GM19324 (cell line): ENCODE data around the gene SNX25.
A peak's percentile ranks its signal among the peaks of the same experiment; 100 is the strongest.
"Not testable (repeated sequence)": the region's sequence is repeated elsewhere in the genome, so short reads cannot be mapped to it uniquely, and the experiment has no call there.

ENCODE experiments used
- ATAC-seq: cut with Tn5 transposase; IDR thresholded peaks from one replicate; pipeline ENCODE4 v1.9.1; 2021; ENCODE audit warnings: mild to moderate bottlenecking, moderate library complexity; ENCODE audit not compliant: unreplicated experiment, low FRiP score

The SNX25 gene

DNA sequence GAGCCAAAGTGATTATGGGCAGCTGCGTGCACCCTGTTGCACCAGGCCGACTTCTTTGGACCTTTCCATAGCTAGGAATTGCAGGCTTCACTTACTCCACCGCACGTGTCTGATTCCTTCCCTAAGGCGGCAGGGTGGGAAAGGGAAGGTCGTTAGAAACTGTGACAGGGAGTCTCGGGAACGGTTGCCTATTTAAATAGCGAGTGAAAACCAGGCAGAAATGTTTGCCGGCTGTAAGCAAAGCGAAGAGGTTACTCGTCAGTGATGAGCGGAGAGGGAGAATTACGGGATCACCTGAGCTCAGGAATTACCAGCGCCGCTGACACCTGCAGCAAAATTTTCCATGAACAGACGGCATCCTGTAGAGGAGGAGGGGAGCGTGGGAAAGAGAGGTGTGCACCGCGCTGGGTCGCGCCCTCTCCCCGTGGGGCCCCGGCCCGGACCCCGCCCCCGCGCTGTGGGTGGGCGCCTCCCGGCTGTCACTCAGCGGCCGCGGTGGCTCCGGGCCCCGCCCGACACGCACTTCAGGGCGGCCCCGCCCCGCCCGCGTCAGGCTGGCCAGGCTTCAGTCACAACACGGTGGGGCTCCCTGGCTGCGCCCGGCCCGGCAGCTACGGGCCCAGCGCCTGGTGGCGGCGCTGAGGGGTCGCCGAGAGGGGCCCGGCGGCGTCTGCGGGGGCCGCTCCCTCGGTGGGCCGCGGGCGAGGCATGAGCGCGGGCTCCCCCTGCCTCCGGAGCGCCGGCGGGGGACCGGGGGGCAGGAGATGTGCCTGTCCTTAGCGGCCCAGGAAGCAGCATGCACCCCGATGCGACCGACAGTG, at the start of gene SNX25:
Gene SNX25 (plus strand): TSS at position 568 of the 821 bp plus-strand sequence. CDS start 229 bp downstream, at position 797.
- ATAC-seq, result peak; percentile 79

- ATAC-seq, result no peak
Observed at GRCh38 chr4:185165605-185166063, 43.8 kb upstream of the SNX25 start.

DNA sequence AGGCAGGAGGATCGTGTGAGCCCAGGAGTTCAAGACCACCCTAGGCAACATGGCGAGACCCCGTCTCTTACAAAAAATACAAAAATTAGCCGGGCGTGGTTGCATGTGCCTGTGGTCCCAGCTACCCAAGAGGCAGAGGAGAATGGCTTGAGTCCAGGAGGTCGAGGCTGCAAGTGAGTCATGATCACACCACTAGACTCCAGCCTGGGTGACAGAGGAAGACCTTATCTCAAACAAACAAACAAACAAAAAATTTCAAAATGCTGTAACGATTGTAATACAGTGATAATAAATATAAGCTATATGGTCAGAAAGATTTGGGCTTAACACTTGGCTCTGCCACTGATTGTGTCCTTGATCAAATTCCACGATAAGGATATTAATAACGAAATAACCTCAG, 42.2 kb upstream of the SNX25 start:
- ATAC-seq, result no peak

GRCh38 chr4:185171373-185172071, 37.9 kb upstream of the SNX25 start:
- peak; percentile 71 for ATAC-seq

- no peak for ATAC-seq
Observed at GRCh38 chr4:185179488-185179887, 29.9 kb upstream of the SNX25 start.

DNA sequence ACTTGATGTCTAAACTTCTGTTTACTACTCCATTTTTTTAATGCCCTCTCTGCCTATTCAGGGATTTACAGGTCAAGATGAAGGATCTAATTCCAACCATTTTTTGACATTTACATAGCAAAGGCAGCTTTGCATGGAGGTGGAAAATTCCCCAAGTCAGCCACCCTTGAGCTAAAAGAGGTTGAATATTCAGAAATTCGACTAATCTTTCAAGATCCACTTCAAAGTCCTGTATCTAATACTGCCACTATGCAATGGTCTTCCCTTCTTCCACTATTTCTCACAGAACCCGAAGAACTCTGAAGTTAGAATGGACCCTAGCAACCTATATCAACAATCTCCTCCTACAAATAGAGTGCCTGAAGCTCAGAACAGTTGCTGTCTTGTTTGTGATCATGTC, 27.2 kb upstream of the SNX25 start:
- no peak for ATAC-seq

DNA sequence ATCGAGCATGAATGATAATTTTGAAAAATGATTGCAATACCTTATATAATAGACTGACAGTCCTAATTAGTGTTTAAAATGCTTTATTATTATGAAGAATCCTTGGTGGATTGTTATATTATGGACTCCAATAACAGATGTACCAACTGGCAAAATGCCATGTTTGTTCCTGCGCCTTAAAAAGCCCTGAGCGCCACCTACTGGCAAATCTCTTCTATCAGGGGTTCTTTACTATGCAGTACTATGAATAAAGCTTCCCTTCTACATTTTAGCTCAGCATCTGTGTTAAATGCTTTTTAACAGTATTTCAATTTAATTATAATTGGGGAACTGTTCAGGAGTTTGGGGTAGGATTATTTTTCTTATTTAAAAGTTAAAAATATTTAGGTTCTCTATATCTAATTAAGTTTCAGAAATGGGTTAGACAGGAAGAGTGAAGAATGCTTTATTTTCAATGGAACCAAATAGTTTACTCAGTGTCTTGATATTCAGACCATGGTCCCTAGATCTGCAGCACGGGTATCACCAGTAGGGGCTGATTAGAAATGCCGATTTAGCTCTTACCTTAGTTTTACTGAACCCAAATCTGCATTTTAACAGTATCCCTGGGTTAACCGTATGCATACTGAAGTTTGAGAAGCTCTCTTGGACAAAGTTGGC, 25.6 kb upstream of the SNX25 start:
- ATAC-seq, result no peak

GRCh38 chr4:185186769-185187168, 22.6 kb upstream of the SNX25 start:
- ATAC-seq, result no peak

DNA sequence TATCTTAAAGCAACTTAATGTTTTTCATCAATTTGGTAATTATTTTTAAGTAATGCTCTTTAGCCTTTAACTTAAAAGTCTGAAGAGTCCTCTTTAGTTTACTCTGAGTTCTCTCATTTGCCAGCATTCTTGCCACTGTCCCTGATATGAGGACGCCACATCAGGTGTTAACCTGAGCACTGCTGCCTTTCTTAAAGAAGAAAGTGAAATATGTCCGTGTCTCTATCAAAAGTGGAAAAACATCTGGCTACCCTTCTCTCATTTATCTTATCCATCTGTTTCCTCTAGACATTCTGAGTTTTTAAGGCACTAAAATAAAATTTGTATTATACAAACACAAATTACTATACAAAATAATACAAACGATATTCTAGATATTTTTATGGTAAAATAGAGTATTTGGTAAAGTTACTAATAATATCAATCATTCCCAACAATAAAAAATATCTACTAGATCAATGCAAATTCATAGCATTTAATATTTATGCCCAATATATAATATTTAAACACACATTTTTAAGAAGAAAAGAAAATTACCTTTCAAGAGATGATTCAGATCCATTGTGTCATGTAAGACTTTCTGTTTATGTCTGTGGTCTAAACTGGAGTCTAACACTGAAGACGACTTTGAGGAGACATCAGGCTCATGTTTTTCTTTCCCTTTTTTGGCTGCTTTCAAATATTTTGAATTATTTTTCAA, 19.6 kb upstream of the SNX25 start:
- no peak for ATAC-seq

DNA sequence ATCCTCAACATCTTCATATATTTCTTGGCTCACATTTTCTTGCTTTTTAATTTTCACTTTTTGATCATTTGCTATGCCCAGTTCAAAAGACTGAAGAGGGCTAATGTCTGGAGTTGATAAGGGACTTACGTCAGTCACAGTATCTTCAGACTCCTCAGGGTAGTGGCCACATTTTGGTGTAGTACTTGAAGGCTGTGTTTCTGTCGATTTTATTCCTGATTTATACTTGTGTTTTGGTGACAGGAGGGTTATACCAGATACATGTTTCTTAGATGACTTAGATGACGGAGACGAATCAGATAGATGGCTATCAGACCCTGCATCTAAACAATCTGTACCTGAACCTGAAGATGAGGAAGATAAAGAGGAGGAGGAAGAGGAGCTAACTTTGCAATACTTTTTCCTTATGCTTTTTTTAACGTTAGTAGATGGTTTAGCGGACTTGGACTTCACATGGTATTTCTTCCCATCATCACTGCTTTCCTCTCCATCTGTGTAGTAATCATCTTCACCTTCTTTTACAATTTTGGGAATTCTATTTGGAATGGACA, 19.0 kb upstream of the SNX25 start:
- no peak for ATAC-seq

DNA sequence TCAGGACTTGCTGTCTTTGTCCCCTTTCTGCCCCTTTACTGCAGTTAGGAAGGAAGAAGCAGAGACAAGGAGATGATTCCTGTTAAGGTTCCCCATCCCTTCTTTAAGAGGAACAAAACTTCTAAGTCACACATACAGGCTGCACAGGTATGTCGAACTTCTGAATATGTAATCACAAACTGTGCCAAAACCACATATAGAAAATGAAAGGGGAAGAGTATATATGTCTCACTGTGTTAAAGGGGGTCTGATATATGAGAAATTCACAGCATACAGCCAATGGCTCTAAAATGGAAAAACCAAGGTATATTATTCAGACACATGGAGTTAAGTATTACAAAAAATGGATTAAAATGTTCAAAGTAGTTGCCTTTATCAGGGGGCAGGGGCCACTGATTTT, 17.3 kb upstream of the SNX25 start:
- peak; percentile 58 for ATAC-seq

- no peak for ATAC-seq
Observed at GRCh38 chr4:185194924-185195888, 14.2 kb upstream of the SNX25 start.

GRCh38 chr4:185196437-185196836, 13.0 kb upstream of the SNX25 start:
- ATAC-seq, result no peak

GRCh38 chr4:185198189-185198588, 11.2 kb upstream of the SNX25 start:
- ATAC-seq, result not testable (repeated sequence)

DNA sequence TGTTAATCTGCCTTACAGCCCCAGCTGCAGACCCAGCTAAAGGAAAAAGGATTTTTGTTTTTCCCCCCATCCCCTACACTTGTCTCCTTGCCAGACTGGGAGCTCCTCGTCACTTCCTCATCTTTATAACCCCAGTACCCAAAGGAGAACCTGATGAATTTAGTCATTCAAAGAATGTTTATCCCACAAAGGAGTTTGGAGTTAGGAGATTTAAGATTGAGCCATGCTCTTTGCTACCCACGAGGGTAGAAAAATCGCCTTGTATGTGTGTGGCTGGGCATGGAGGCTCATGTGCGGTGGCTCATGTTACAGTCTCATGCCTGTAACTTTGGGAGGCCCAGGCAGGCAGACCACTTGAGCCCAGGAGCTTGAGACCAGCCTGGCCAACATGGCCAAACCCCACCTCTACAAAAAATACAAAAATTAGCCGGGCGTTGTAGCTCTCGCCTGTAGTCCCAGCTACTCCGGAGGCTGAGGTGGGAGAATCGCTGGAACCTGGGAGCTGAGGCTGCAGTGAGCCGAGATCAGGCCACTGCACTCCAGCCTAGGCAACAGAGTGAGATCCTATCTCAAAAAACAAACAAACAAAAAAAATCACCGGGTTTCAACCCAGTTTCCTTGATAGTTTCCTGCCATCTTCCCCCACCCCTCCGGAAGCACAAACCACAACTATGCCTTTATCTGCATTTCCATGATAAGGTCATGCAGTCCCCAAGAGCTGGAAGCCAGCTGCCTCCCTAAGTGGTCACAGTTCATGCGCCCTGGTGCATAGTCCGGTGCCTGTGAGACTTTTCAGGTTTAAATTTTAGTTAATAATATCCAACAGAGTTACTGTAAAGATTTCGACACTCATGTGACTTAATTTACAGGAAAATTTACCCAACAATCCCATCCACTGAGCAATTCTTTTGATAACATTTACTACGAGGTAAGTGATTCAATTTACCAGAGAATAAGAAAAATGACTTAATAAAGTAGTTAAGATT, 7.1 kb upstream of the SNX25 start:
- ATAC-seq, result no peak

DNA sequence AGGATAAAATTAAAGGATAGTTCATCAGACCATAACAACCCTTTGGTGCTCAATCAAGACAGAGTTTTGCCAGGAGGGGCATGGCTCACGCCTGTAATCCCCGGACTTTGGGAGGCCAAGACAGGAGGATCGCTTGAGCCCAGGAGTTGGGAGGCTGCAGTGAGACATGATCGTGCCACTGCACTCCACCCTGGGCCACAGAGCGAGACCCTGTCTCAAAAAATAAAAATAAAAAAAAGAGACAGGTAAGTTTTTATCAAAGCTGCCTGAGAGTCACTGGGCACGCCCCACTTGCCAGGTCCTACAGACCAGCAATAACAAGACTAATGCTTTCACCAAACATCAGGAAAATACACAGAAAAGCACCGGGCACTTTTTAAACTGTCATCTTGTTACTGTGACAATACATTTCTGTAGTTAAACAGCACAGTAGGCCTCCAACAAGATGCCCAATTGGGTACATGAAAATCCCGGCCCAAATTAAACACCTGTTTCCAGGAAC, 6.4 kb upstream of the SNX25 start:
- no peak for ATAC-seq

GRCh38 chr4:185203486-185204237, 5.7 kb upstream of the SNX25 start, which contains the start of gene CFAP97:
TSS of gene CFAP97 (minus strand) at chr4:185204000. CDS start at chr4:185191196, 12,804 bp downstream.
- ATAC-seq, result peak; percentile 93
